HEK293 (cell line): ENCODE measurements around the gene USP27X.

Experiments
- CTCF ChIA-PET: fragments of 350-600 bp; formaldehyde crosslinking; extraction: SDS; loops from one replicate; lab custom pipeline; 2021; ENCODE audit warnings: antibody characterized with exemption; lab: Yijun Ruan, JAX
- POLR2A ChIA-PET: fragments of 300-600 bp; formaldehyde crosslinking; extraction: SDS; loops from one replicate; lab custom pipeline; 2020; ENCODE audit warnings: antibody characterized with exemption, inconsistent platforms; lab: Yijun Ruan, JAX
- H3K27ac ChIP-seq: fragments of 200-500 bp; sonication (Bioruptor generic); 2 replicates; pipeline ENCODE4 v1.5.1; 2014; ENCODE audit warnings: low read depth, low read length, control low read depth, inconsistent platforms; ENCODE audit errors: extremely low read depth
- H3K36me3 ChIP-seq, 2 experiments: fragments of 200-500 bp in 1 of 2; sonication (Bioruptor generic) in 1 of 2; 1 replicate in 1 of 2; 2 replicates in 1 of 2; pipeline ENCODE4 v1.5.1; 2014 to 2017; ENCODE audit warnings: inconsistent platforms in 2 of 2, low read length in 2 of 2; ENCODE audit not compliant: control insufficient read depth in 2 of 2, insufficient read depth in 1 of 2
- H3K4me1 ChIP-seq: fragments of 200-500 bp; sonication (Bioruptor generic); 2 replicates; pipeline ENCODE4 v1.5.1; 2014; ENCODE audit warnings: mild to moderate bottlenecking, low read length, inconsistent platforms; ENCODE audit not compliant: control insufficient read depth, insufficient read depth
- H3K4me3 ChIP-seq: 2 replicates; pipeline ENCODE4 v1.5.1; 2011; ENCODE audit warnings: low read depth, mild to moderate bottlenecking, control low read depth, low read length, moderate library complexity
- H3K9me3 ChIP-seq: fragments of 200-500 bp; sonication (Bioruptor generic); 2 replicates; pipeline ENCODE4 v1.5.1; 2014; ENCODE audit warnings: low read depth, low read length, inconsistent platforms; ENCODE audit not compliant: control insufficient read depth, insufficient read depth
- GLIS2 ChIP-seq: fragments of 450-650 bp; formaldehyde crosslinking; IDR thresholded peaks from 2 replicates; pipeline ENCODE4 v1.5.1; 2016; ENCODE audit warnings: missing biosample characterization, missing genetic modification characterization
- HOXC10 ChIP-seq: sonication (generic); formaldehyde crosslinking; IDR thresholded peaks from 2 replicates; pipeline ENCODE4 v1.8.1; 2023; ENCODE audit warnings: mild to moderate bottlenecking, missing genetic modification reagents
- HOXD13 ChIP-seq: sonication (generic); formaldehyde crosslinking; IDR thresholded peaks from 2 replicates; pipeline ENCODE4 v1.8.0; 2022; ENCODE audit warnings: missing genetic modification reagents, borderline replicate concordance
- MZF1 ChIP-seq: fragments of 450-650 bp; formaldehyde crosslinking; IDR thresholded peaks from 2 replicates; pipeline ENCODE4 v1.5.1; 2017; ENCODE audit warnings: missing biosample characterization, missing genetic modification characterization, borderline replicate concordance
- OSR2 ChIP-seq: fragments of 450-650 bp; formaldehyde crosslinking; IDR thresholded peaks from 2 replicates; pipeline ENCODE4 v1.5.1; 2016; ENCODE audit warnings: missing biosample characterization, missing genetic modification characterization
- REPIN1 ChIP-seq: fragments of 450-650 bp; formaldehyde crosslinking; IDR thresholded peaks from 2 replicates; pipeline ENCODE4 v1.5.1; 2017; ENCODE audit warnings: missing biosample characterization, missing genetic modification characterization, low read depth
- SETDB1 ChIP-seq: IDR thresholded peaks from one replicate; pipeline ENCODE4 v1.6.1; 2017; ENCODE audit warnings: mild to moderate bottlenecking, low read length, moderate library complexity, mixed read lengths; ENCODE audit not compliant: insufficient read length
- SP7 ChIP-seq: fragments of 450-650 bp; formaldehyde crosslinking; IDR thresholded peaks from 2 replicates; pipeline ENCODE4 v1.5.1; 2016; ENCODE audit warnings: missing biosample characterization, missing genetic modification characterization
- ZBTB17 ChIP-seq: fragments of 450-650 bp; formaldehyde crosslinking; IDR thresholded peaks from 2 replicates; pipeline ENCODE4 v1.5.1; 2016; ENCODE audit warnings: missing biosample characterization, missing genetic modification characterization
- ZBTB20 ChIP-seq: fragments of 450-650 bp; formaldehyde crosslinking; IDR thresholded peaks from 2 replicates; pipeline ENCODE4 v1.5.1; 2016; ENCODE audit warnings: missing biosample characterization, missing genetic modification characterization
- ZBTB7A ChIP-seq: fragments of 450-650 bp; formaldehyde crosslinking; IDR thresholded peaks from 2 replicates; pipeline ENCODE4 v1.5.1; 2016; ENCODE audit warnings: low read depth, missing biosample characterization, missing genetic modification characterization
- ZNF155 ChIP-seq: fragments of 450-650 bp; formaldehyde crosslinking; IDR thresholded peaks from 2 replicates; pipeline ENCODE4 v1.5.1; 2016; ENCODE audit warnings: missing biosample characterization, missing genetic modification characterization
- ZNF174 ChIP-seq: fragments of 450-650 bp; formaldehyde crosslinking; IDR thresholded peaks from 2 replicates; pipeline ENCODE4 v1.5.0; 2017; ENCODE audit warnings: missing biosample characterization, mild to moderate bottlenecking, missing genetic modification characterization
- ZNF211 ChIP-seq: fragments of 450-650 bp; formaldehyde crosslinking; IDR thresholded peaks from 2 replicates; pipeline ENCODE4 v1.5.1; 2016; ENCODE audit warnings: low read depth, missing biosample characterization, missing genetic modification characterization
- ZNF23 ChIP-seq: fragments of 450-650 bp; formaldehyde crosslinking; IDR thresholded peaks from 2 replicates; pipeline ENCODE4 v1.5.1; 2016; ENCODE audit warnings: missing biosample characterization, missing genetic modification characterization, borderline replicate concordance
- ZNF274 ChIP-seq, 2 experiments: fragments of 200-500 bp in 1 of 2; fragments of 450-650 bp in 1 of 2; sonication (Bioruptor generic) in 1 of 2; formaldehyde crosslinking in 1 of 2; IDR thresholded peaks; 2 replicates each; pipeline versions ENCODE4 v1.5.1 to v1.6.1; 2014 to 2016; ENCODE audit warnings: borderline replicate concordance in 1 of 2, inconsistent platforms in 1 of 2, low read length in 1 of 2, missing biosample characterization in 1 of 2, missing genetic modification characterization in 1 of 2
- ZNF292 ChIP-seq: fragments of 450-650 bp; formaldehyde crosslinking; IDR thresholded peaks from 2 replicates; pipeline ENCODE4 v1.5.1; 2016; ENCODE audit warnings: low read depth, missing biosample characterization, missing genetic modification characterization, borderline replicate concordance
- ZNF350 ChIP-seq: fragments of 450-650 bp; formaldehyde crosslinking; IDR thresholded peaks from 2 replicates; pipeline ENCODE4 v1.5.0; 2017; ENCODE audit warnings: missing biosample characterization, mild to moderate bottlenecking, missing genetic modification characterization
- ZNF473 ChIP-seq: fragments of 450-650 bp; formaldehyde crosslinking; IDR thresholded peaks from 2 replicates; pipeline ENCODE4 v1.5.1; 2017; ENCODE audit warnings: missing biosample characterization, missing genetic modification characterization
- ZNF501 ChIP-seq: fragments of 450-650 bp; formaldehyde crosslinking; IDR thresholded peaks from 2 replicates; pipeline ENCODE4 v1.5.1; 2016; ENCODE audit warnings: missing biosample characterization, missing genetic modification characterization
- ZNF514 ChIP-seq: fragments of 450-650 bp; formaldehyde crosslinking; IDR thresholded peaks from 2 replicates; pipeline ENCODE4 v1.5.1; 2016; ENCODE audit warnings: missing biosample characterization, missing genetic modification characterization
- ZNF521 ChIP-seq: fragments of 450-650 bp; formaldehyde crosslinking; IDR thresholded peaks from 2 replicates; pipeline ENCODE4 v1.5.1; 2017; ENCODE audit warnings: missing biosample characterization, mild to moderate bottlenecking, missing genetic modification characterization
- ZNF549 ChIP-seq: fragments of 450-650 bp; IDR thresholded peaks from 2 replicates; pipeline ENCODE4 v1.5.1; 2018; ENCODE audit warnings: missing biosample characterization, missing genetic modification characterization, mild to moderate bottlenecking, inconsistent platforms, moderate library complexity
- ZNF571 ChIP-seq: fragments of 450-650 bp; formaldehyde crosslinking; IDR thresholded peaks from 2 replicates; pipeline ENCODE4 v1.5.0; 2017; ENCODE audit warnings: missing biosample characterization, missing genetic modification characterization
- ZNF610 ChIP-seq: fragments of 450-650 bp; formaldehyde crosslinking; IDR thresholded peaks from 2 replicates; pipeline ENCODE4 v1.5.1; 2016; ENCODE audit warnings: missing biosample characterization, missing genetic modification characterization, borderline replicate concordance
- ZNF621 ChIP-seq: fragments of 450-650 bp; formaldehyde crosslinking; IDR thresholded peaks from 2 replicates; pipeline ENCODE4 v1.5.1; 2017; ENCODE audit warnings: missing biosample characterization, missing genetic modification characterization
- ZNF629 ChIP-seq: fragments of 450-650 bp; formaldehyde crosslinking; IDR thresholded peaks from 2 replicates; pipeline ENCODE4 v1.5.1; 2017; ENCODE audit warnings: missing biosample characterization, missing genetic modification characterization
- ZNF677 ChIP-seq: fragments of 450-650 bp; IDR thresholded peaks from 2 replicates; pipeline ENCODE4 v1.5.0; 2018; ENCODE audit warnings: missing biosample characterization, mild to moderate bottlenecking, missing genetic modification characterization, moderate library complexity
- ZNF707 ChIP-seq: fragments of 450-650 bp; formaldehyde crosslinking; IDR thresholded peaks from 2 replicates; pipeline ENCODE4 v1.5.1; 2016; ENCODE audit warnings: missing biosample characterization, missing genetic modification characterization
- ZSCAN30 ChIP-seq: fragments of 450-650 bp; IDR thresholded peaks from 2 replicates; pipeline ENCODE4 v1.5.1; 2018; ENCODE audit warnings: missing biosample characterization, mild to moderate bottlenecking, missing genetic modification characterization, moderate library complexity
- TF ChIP-seq, protein P1 (sequence below): fragments of 450-650 bp; formaldehyde crosslinking; IDR thresholded peaks from 2 replicates; pipeline ENCODE4 v1.5.1; 2017; ENCODE audit warnings: missing biosample characterization, missing genetic modification characterization
- TF ChIP-seq, protein P2 (sequence below): fragments of 450-650 bp; formaldehyde crosslinking; IDR thresholded peaks from 2 replicates; pipeline ENCODE4 v1.5.1; 2017; ENCODE audit warnings: missing biosample characterization, missing genetic modification characterization
- TF ChIP-seq, protein P3 (sequence below): fragments of 450-650 bp; formaldehyde crosslinking; IDR thresholded peaks from 2 replicates; pipeline ENCODE4 v1.5.1; 2016; ENCODE audit warnings: missing biosample characterization, missing genetic modification characterization

Gene USP27X

GRCh38 chrX:49922291-49923241 is 43.3 kb downstream of the USP27X start, which contains the start of gene CLCN5:
Gene CLCN5 (plus strand): TSS chrX:49922596. CDS start chrX:49925299, 2,703 bp downstream.
- Histone ChIP-seq H3K9me3 (no peaks in the 10 kb centered on the region), H3K4me1 (peaks cover 7% of the 10 kb centered on the region), H3K4me3 (peak within 1 kb of the TSS; percentile 55), H3K27ac (peak within 1 kb of the TSS; percentile 63), H3K36me3 (peaks cover 0 to 8% of the 10 kb centered on the region in 2 experiments; a peak in 1 of 3 replicates)
- POLR2A ChIA-PET = interaction anchor here (0.7 to 1.2 kb wide), 4 partner anchors 26 to 178 kb away, joined by 3 read pairs; no protein-coding TSS in a partner anchor
- CTCF ChIA-PET = interaction anchor here (0.6 to 4.7 kb wide), 13 partner anchors 12 to 233 kb away, joined by 3 to 38 read pairs (median 4); partner anchors contain the start of gene USP27X
- no peak for TF ChIP-seq ZNF707
- TF ChIP-seq SETDB1 = no peak
- no peak for TF ChIP-seq ZSCAN30 (tag by site-specific recombination)
- TF ChIP-seq ZNF571 (tag by site-specific recombination) = no peak
- TF ChIP-seq, protein P1, sequence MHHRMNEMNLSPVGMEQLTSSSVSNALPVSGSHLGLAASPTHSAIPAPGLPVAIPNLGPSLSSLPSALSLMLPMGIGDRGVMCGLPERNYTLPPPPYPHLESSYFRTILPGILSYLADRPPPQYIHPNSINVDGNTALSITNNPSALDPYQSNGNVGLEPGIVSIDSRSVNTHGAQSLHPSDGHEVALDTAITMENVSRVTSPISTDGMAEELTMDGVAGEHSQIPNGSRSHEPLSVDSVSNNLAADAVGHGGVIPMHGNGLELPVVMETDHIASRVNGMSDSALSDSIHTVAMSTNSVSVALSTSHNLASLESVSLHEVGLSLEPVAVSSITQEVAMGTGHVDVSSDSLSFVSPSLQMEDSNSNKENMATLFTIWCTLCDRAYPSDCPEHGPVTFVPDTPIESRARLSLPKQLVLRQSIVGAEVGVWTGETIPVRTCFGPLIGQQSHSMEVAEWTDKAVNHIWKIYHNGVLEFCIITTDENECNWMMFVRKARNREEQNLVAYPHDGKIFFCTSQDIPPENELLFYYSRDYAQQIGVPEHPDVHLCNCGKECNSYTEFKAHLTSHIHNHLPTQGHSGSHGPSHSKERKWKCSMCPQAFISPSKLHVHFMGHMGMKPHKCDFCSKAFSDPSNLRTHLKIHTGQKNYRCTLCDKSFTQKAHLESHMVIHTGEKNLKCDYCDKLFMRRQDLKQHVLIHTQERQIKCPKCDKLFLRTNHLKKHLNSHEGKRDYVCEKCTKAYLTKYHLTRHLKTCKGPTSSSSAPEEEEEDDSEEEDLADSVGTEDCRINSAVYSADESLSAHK (tag by site-specific recombination) = no peak
- TF ChIP-seq OSR2 (tag by site-specific recombination) = no peak
- TF ChIP-seq, protein P2, sequence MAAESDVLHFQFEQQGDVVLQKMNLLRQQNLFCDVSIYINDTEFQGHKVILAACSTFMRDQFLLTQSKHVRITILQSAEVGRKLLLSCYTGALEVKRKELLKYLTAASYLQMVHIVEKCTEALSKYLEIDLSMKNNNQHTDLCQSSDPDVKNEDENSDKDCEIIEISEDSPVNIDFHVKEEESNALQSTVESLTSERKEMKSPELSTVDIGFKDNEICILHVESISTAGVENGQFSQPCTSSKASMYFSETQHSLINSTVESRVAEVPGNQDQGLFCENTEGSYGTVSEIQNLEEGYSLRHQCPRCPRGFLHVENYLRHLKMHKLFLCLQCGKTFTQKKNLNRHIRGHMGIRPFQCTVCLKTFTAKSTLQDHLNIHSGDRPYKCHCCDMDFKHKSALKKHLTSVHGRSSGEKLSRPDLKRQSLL (tag by site-specific recombination) = no peak
- TF ChIP-seq ZNF23 (tag by site-specific recombination) = no peak
- no peak for TF ChIP-seq ZNF473
- TF ChIP-seq ZNF174 = no peak
- TF ChIP-seq ZNF521 (tag by site-specific recombination) = no peak
- no peak for TF ChIP-seq ZNF621 (tag by site-specific recombination)
- TF ChIP-seq ZBTB7A (tag by site-specific recombination) = no peak
- no peak for TF ChIP-seq ZNF514 (tag by site-specific recombination)
- TF ChIP-seq ZNF155 (tag by site-specific recombination) = no peak
- TF ChIP-seq, protein P3, sequence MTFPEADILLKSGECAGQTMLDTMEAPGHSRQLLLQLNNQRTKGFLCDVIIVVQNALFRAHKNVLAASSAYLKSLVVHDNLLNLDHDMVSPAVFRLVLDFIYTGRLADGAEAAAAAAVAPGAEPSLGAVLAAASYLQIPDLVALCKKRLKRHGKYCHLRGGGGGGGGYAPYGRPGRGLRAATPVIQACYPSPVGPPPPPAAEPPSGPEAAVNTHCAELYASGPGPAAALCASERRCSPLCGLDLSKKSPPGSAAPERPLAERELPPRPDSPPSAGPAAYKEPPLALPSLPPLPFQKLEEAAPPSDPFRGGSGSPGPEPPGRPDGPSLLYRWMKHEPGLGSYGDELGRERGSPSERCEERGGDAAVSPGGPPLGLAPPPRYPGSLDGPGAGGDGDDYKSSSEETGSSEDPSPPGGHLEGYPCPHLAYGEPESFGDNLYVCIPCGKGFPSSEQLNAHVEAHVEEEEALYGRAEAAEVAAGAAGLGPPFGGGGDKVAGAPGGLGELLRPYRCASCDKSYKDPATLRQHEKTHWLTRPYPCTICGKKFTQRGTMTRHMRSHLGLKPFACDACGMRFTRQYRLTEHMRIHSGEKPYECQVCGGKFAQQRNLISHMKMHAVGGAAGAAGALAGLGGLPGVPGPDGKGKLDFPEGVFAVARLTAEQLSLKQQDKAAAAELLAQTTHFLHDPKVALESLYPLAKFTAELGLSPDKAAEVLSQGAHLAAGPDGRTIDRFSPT (tag by site-specific recombination) = no peak
- TF ChIP-seq ZBTB17 (tag by site-specific recombination) = 0 out of 2 replicates have a peak, but pooled peaks have one; percentile 29
- TF ChIP-seq GLIS2 (tag by site-specific recombination) = peak; percentile 76
- no peak for TF ChIP-seq ZNF501 (tag by site-specific recombination)
- no peak for TF ChIP-seq ZNF549 (tag by site-specific recombination)
- no peak for TF ChIP-seq ZNF292
- TF ChIP-seq ZNF629 (tag by site-specific recombination) = no peak
- TF ChIP-seq ZBTB20 = peak; percentile 40; the same call in 1 of the 2 replicates
- TF ChIP-seq HOXD13 (CRISPR knock-in tag) = no peak
- TF ChIP-seq ZNF610 (tag by site-specific recombination) = no peak; the same call in 1 of the 2 replicates
- no peak for TF ChIP-seq REPIN1 (tag by site-specific recombination)
- no peak for TF ChIP-seq ZNF211 (tag by site-specific recombination)
- no peak for TF ChIP-seq ZNF274 (IDR thresholded peaks at IDR 0.05; ENCODE audit: low read length)
- no peak for TF ChIP-seq ZNF274 (tag by site-specific recombination; IDR thresholded peaks at IDR 0.05; ENCODE audit: borderline replicate concordance)
- TF ChIP-seq MZF1 (tag by site-specific recombination) = no peak
- no peak for TF ChIP-seq ZNF350 (tag by site-specific recombination)
- no peak for TF ChIP-seq SP7 (tag by site-specific recombination)
- no peak for TF ChIP-seq ZNF677
- no peak for TF ChIP-seq HOXC10 (CRISPR knock-in tag)
